Duodenal mucosa (tissue), 2 donors: ENCODE measurements around the gene SPRED1.

Experiments
- H3K27ac ChIP-seq: one replicate; pipeline ENCODE4 v1.7.0; 2013; ENCODE audit warnings: low read depth, low read length
- H3K27me3 ChIP-seq, 2 donors: one replicate each; pipeline ENCODE4 v1.7.0; 2013; ENCODE audit warnings: low read length in 2 of 2, control low read depth in 1 of 2; ENCODE audit not compliant: insufficient read depth in 2 of 2, control insufficient read depth in 1 of 2
- H3K36me3 ChIP-seq, 2 donors: one replicate each; pipeline ENCODE4 v1.7.0; 2013; ENCODE audit warnings: low read length in 2 of 2, control low read depth in 1 of 2; ENCODE audit not compliant: insufficient read depth in 2 of 2, control insufficient read depth in 1 of 2
- H3K4me1 ChIP-seq, 2 donors: one replicate each; pipeline ENCODE4 v1.7.0; 2013; ENCODE audit warnings: low read length in 2 of 2, control low read depth in 1 of 2; ENCODE audit not compliant: insufficient read depth in 2 of 2, control insufficient read depth in 1 of 2
- H3K4me3 ChIP-seq, 2 donors: one replicate each; pipeline ENCODE4 v1.7.0; 2013; ENCODE audit warnings: low read length in 2 of 2, low read depth in 1 of 2
- H3K9ac ChIP-seq, 2 donors: one replicate each; pipeline ENCODE4 v1.7.0; 2013; ENCODE audit warnings: low read length in 2 of 2, low read depth in 1 of 2
- H3K9me3 ChIP-seq, 2 donors: one replicate each; pipeline ENCODE4 v1.7.0; 2013; ENCODE audit warnings: low read length in 2 of 2, control low read depth in 1 of 2; ENCODE audit not compliant: control insufficient read depth in 1 of 2

SPRED1 gene

GRCh38 chr15:38406436-38406835 is 153.8 kb downstream of the SPRED1 start:
- no peaks in the 10 kb centered on the region for H3K27me3 ChIP-seq
- H3K4me3 ChIP-seq, result no peak overlapping the region
- no peak overlapping the region for H3K27ac ChIP-seq
- H3K36me3 ChIP-seq, result no peaks in the 10 kb centered on the region
- H3K4me1 ChIP-seq, result no peaks in the 10 kb centered on the region
- no peaks in the 10 kb centered on the region for H3K9me3 ChIP-seq
- no peak overlapping the region for H3K9ac ChIP-seq
